HL-60 (cell line): ENCODE results near the gene TTLL1.

ENCODE experiments used
- DNase-seq, 2 experiments: peaks; one replicate each; pipeline ENCODE4 v3.0.0-alpha.2; 2010 to 2020; ENCODE audit warnings: low read depth in 1 of 2, low spot score in 1 of 2
- H3K27ac ChIP-seq: fragments of 250-450 bp; sonication (Bioruptor Pico); replicated peaks from 2 replicates; pipeline ENCODE4 v1.5.1; 2020; ENCODE audit warnings: mild to moderate bottlenecking, moderate library complexity
- H3K27me3 ChIP-seq: fragments of 250-450 bp; sonication (Bioruptor Pico); 2 replicates; pipeline ENCODE4 v1.5.1; 2021; ENCODE audit warnings: mild to moderate bottlenecking, moderate library complexity; ENCODE audit not compliant: insufficient read depth, poor library complexity, severe bottlenecking
- H3K4me3 ChIP-seq: replicated peaks from 2 replicates; pipeline ENCODE4 v1.5.1; 2011; ENCODE audit warnings: mild to moderate bottlenecking, control low read depth, low read length; ENCODE audit not compliant: insufficient read depth
- CTCF ChIP-seq: IDR thresholded peaks from one replicate; pipeline ENCODE4 v1.5.1; 2011; ENCODE audit warnings: low read length, control low read depth, inconsistent platforms; ENCODE audit not compliant: insufficient read depth
- GABPA ChIP-seq: IDR thresholded peaks from 2 replicates; pipeline ENCODE4 v1.6.1; 2012; ENCODE audit warnings: low read depth
- POLR2AphosphoS5 ChIP-seq: IDR thresholded peaks from 2 replicates; pipeline ENCODE4 v1.6.1; 2012; ENCODE audit warnings: low read depth
- REST ChIP-seq: IDR thresholded peaks from 2 replicates; pipeline ENCODE4 v1.6.1; 2012; ENCODE audit warnings: low read depth; ENCODE audit not compliant: insufficient replicate concordance
- SPI1 ChIP-seq: IDR thresholded peaks from 2 replicates; pipeline ENCODE4 v1.6.1; 2012; ENCODE audit warnings: low read depth, mild to moderate bottlenecking, borderline replicate concordance

TTLL1 gene

DNA sequence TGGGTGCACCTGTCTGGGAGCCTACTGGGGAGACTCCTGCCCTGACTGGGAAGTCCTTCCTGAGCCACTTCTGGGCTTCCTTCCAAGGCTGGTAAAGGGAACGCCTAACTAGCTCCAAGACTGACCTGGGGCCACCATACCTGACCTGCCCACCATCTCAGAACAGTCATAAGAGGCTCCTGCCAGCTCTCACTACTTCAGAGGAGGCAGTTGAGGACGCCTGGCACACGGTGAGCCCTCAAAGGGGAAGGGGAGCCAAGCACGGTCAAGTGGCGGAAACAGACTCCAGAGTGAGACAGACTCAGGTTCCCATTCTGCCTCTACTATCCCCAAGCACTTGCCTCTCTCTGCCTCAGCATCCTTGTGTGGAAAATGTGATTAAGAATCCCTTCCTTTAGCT is 46.4 kb upstream of the TTLL1 start:
- TF ChIP-seq GABPA = no peak
- no peak for TF ChIP-seq SPI1
- TF ChIP-seq REST = no peak
- TF ChIP-seq POLR2AphosphoS5 = no peak
- no peak for TF ChIP-seq CTCF

GRCh38 chr22:43134553-43134952 is 45.4 kb upstream of the TTLL1 start:
- Histone ChIP-seq H3K27ac (no peak overlapping the region), H3K27me3 (no peaks in the 10 kb centered on the region), H3K4me3 (no peak overlapping the region)
- TF ChIP-seq GABPA (no peak), POLR2AphosphoS5 (no peak), CTCF (no peak)
- no peak for DNase-seq

More for the DNA sequence above, 46.4 kb upstream of the TTLL1 start:
- no peak for DNase-seq
- Histone ChIP-seq H3K4me3 (no peak overlapping the region), H3K27me3 (no peaks in the 10 kb centered on the region), H3K27ac (no peak overlapping the region)

- TF ChIP-seq GABPA (no peak), SPI1 (no peak), CTCF (no peak), POLR2AphosphoS5 (no peak), REST (no peak)
- Histone ChIP-seq H3K27me3 (no peaks in the 10 kb centered on the region), H3K4me3 (no peak overlapping the region), H3K27ac (no peak overlapping the region)
- no peak for DNase-seq
Observed at GRCh38 chr22:43133401-43133800, 44.2 kb upstream of the TTLL1 start.

- no peak overlapping the region for H3K27ac ChIP-seq
- TF ChIP-seq SPI1 (0 out of 2 replicates have a peak, but pooled peaks have one; percentile 17), REST (no peak), POLR2AphosphoS5 (no peak; the same call in 1 of the 2 replicates), CTCF (no peak), GABPA (no peak)
- H3K4me3 ChIP-seq = no peak overlapping the region
- no peak for DNase-seq
- H3K27me3 ChIP-seq = no peaks in the 10 kb centered on the region
Observed at GRCh38 chr22:43131773-43132501, 42.7 kb upstream of the TTLL1 start.
